GM12878 (cell line): ENCODE results near the gene CDK15. TPM values are rescaled to one million over a fixed set of nuclear protein-coding genes. Genes with fewer than 3 reads are reported as not detected.

Experiments used
- ATAC-seq: fragments of 200-7000 bp; cut with Tn5 transposase; 3 replicates; pipeline ENCODE4 v1.9.1; 2020; ENCODE audit warnings: mild to moderate bottlenecking, moderate library complexity
- BruUV-seq: library from RNA; stranded (reverse); fragments of 400-500 nt; replicated peaks from 2 replicates; lab custom pipeline; 2021; lab: Mats Ljungman, UMichigan
- CTCF ChIA-PET: fragments of 300-600 bp; sonication (Branson Sonifier 250); formaldehyde crosslinking; extraction: SDS; loops from one replicate; lab custom pipeline; 2021; ENCODE audit warnings: inconsistent platforms; lab: Yijun Ruan, JAX
- POLR2A ChIA-PET: fragments of 350-600 bp; formaldehyde crosslinking; extraction: SDS; loops from one replicate; lab custom pipeline; 2021; ENCODE audit warnings: inconsistent platforms; lab: Charles Lee
- RAD21 ChIA-PET: fragments of 300-600 bp; sonication (Branson Sonifier 250); formaldehyde crosslinking; loops from one replicate; lab custom pipeline; 2023; ENCODE audit warnings: antibody characterized with exemption; ENCODE audit not compliant: unreplicated experiment; lab: Charles Lee
- SMC1A ChIA-PET: fragments of 300-600 bp; sonication (Branson Sonifier 250); formaldehyde crosslinking; loops from one replicate; lab custom pipeline; 2023; ENCODE audit not compliant: unreplicated experiment, uncharacterized antibody; lab: Charles Lee
- DNase-seq: peaks from one replicate; pipeline ENCODE4 v3.0.0-alpha.2; 2011; ENCODE audit warnings: low read depth, low spot score
- FAIRE-seq: peaks from 3 replicates; lab custom pipeline; 2011; peaks lifted over from hg19 to GRCh38; lab: Jason Lieb, UNC
- H2AFZ ChIP-seq: 2 replicates; pipeline ENCODE4 v1.6.0; 2011; ENCODE audit warnings: low read depth, low read length, control low read depth; ENCODE audit not compliant: control insufficient read depth
- H3K27ac ChIP-seq: 2 replicates; pipeline ENCODE4 v1.5.1; 2011; ENCODE audit warnings: control low read depth; ENCODE audit not compliant: control insufficient read depth, insufficient read depth
- H3K27me3 ChIP-seq, 2 experiments: replicated peaks in 1 of 2; 2 replicates each; pipeline versions ENCODE4 v1.6.0 to v1.6.1; 2011; ENCODE audit warnings: low read length in 1 of 2; ENCODE audit not compliant: control insufficient read depth in 2 of 2, insufficient read depth in 2 of 2
- H3K36me3 ChIP-seq, 2 experiments: 2 replicates each; pipeline ENCODE4 v1.5.1; 2011; ENCODE audit warnings: low read length in 1 of 2; ENCODE audit not compliant: control insufficient read depth in 2 of 2, insufficient read depth in 2 of 2
- H3K4me1 ChIP-seq: 2 replicates; pipeline ENCODE4 v1.6.1; 2011; ENCODE audit warnings: mild to moderate bottlenecking, low read length, moderate library complexity, mixed read lengths; ENCODE audit not compliant: control insufficient read depth, insufficient read depth
- H3K4me2 ChIP-seq: 2 replicates; pipeline ENCODE4 v1.6.0; 2011; ENCODE audit warnings: control low read depth; ENCODE audit not compliant: control insufficient read depth, insufficient read depth
- H3K4me3 ChIP-seq: fragments of 200-600 bp; sonication (generic); 2 replicates; pipeline ENCODE4 v1.5.1; 2016
- H3K79me2 ChIP-seq: 2 replicates; pipeline ENCODE4 v1.6.0; 2011; ENCODE audit warnings: low read length; ENCODE audit not compliant: control insufficient read depth, insufficient read depth
- H3K9ac ChIP-seq: 2 replicates; pipeline ENCODE4 v1.8.0; 2011; ENCODE audit warnings: low read length, control low read depth, mixed read lengths; ENCODE audit not compliant: control insufficient read depth, insufficient read depth
- H3K9me3 ChIP-seq: replicated peaks from 3 replicates; pipeline ENCODE4 v1.5.1; 2011; ENCODE audit warnings: mild to moderate bottlenecking, low read length; ENCODE audit not compliant: control insufficient read depth, insufficient read depth
- H4K20me1 ChIP-seq: 2 replicates; pipeline ENCODE4 v1.6.0; 2011; ENCODE audit not compliant: control insufficient read depth, insufficient read depth
- ATF7 ChIP-seq: fragments of 450-650 bp; IDR thresholded peaks from 2 replicates; pipeline ENCODE4 v1.6.1; 2016; ENCODE audit warnings: low read depth, mild to moderate bottlenecking
- BHLHE40 ChIP-seq, 2 experiments: fragments of 450-650 bp in 1 of 2; IDR thresholded peaks; 2 replicates each; pipeline ENCODE4 v1.6.1; 2011 to 2017; ENCODE audit warnings: low read depth in 2 of 2, borderline replicate concordance in 1 of 2, improper control_type of control experiment in 1 of 2, low read length in 1 of 2, mild to moderate bottlenecking in 1 of 2
- CBX5 ChIP-seq: sonication (generic); IDR thresholded peaks from 2 replicates; pipeline ENCODE4 v1.6.1; 2016; ENCODE audit warnings: low read depth, moderate library complexity, mild to moderate bottlenecking, inconsistent platforms
- POLR2AphosphoS5 ChIP-seq: IDR thresholded peaks from 2 replicates; pipeline ENCODE4 v1.6.1; 2011; ENCODE audit warnings: mild to moderate bottlenecking, low read length, inconsistent platforms
- TBL1XR1 ChIP-seq: IDR thresholded peaks from 2 replicates; pipeline ENCODE4 v1.6.1; 2012; ENCODE audit warnings: low read depth, low read length, improper control_type of control experiment
- ZNF207 ChIP-seq: fragments of 450-650 bp; IDR thresholded peaks from 2 replicates; pipeline ENCODE4 v1.6.1; 2014; ENCODE audit warnings: antibody characterized with exemption, mild to moderate bottlenecking, borderline replicate concordance
- WGBS: methylation state at CpG from one replicate; pipeline ENCODE4 v1.1.6; 2016; ENCODE audit warnings: low lambda C conversion rate; ENCODE audit not compliant: insufficient replicate concordance, insufficient coverage; ENCODE audit errors: missing lambda C conversion rate; 5-methylcytosine and 5-hydroxymethylcytosine counted together
- in situ Hi-C: fragments of 300-500 bp; cut with MboI; formaldehyde crosslinking; loops from 9 replicates; pipeline ENCODE4 v1.14.3; 2018; ENCODE audit warnings: mixed read lengths
- intact Hi-C: fragments of 100-400 bp; cut with micrococcal nuclease; formaldehyde crosslinking; loops from one replicate; pipeline ENCODE4 v1.14.2; 2022; ENCODE audit not compliant: unreplicated experiment
- polyA plus RNA-seq, 11 experiments: library from polyadenylated mRNA; depleted of rRNA in 4 of 11; unstranded in 6 of 11; stranded (reverse) in 5 of 11; fragments of >200 nt; fragmentation: Nextera tagmentation in 4 of 11; fragmentation: Illumina TruSeq in 1 of 11; extraction: Ambion mirVana in 4 of 11; extraction: Trizol in 1 of 11; gene quantifications; 1 replicate in 1 of 11; 2 replicates in 10 of 11; pipeline versions ENCODE4 v1.2.1 to v1.2.3, GENCODE V29; 2011 to 2016; ENCODE audit warnings: inconsistent platforms in 2 of 11, missing spikeins in 2 of 11, low read depth in 1 of 11
- total RNA-seq, 4 experiments: library from RNA; depleted of rRNA in 3 of 4; stranded (reverse); fragments of >200 nt in 3 of 4; fragmentation: Illumina TruSeq in 1 of 4; extraction: Trizol in 1 of 4; gene quantifications; 2 replicates each; pipeline versions ENCODE4 v1.2.1 to v1.2.3, GENCODE V29; 2013 to 2021
- TF ChIP-seq, protein P1 (sequence below): fragments of 450-650 bp; IDR thresholded peaks from 2 replicates; pipeline ENCODE4 v1.6.1; 2017; ENCODE audit warnings: mild to moderate bottlenecking, moderate library complexity
- TF ChIP-seq, protein P2 (sequence below): fragments of 450-650 bp; formaldehyde crosslinking; IDR thresholded peaks from 2 replicates; pipeline ENCODE4 v1.4.0; 2020; ENCODE audit warnings: mild to moderate bottlenecking, moderate library complexity
- TF ChIP-seq, protein P3 (sequence below): fragments of 450-650 bp; IDR thresholded peaks from 2 replicates; pipeline ENCODE4 v1.6.1; 2017; ENCODE audit warnings: mild to moderate bottlenecking, moderate library complexity

Gene CDK15
- total and polyA plus RNA-seq, 10 of the 15 experiments (the other 5 are each of a cell fraction or from before 2014, with no cell fraction given), result 0.01 to 0.04 TPM; not detected in 8

DNA sequence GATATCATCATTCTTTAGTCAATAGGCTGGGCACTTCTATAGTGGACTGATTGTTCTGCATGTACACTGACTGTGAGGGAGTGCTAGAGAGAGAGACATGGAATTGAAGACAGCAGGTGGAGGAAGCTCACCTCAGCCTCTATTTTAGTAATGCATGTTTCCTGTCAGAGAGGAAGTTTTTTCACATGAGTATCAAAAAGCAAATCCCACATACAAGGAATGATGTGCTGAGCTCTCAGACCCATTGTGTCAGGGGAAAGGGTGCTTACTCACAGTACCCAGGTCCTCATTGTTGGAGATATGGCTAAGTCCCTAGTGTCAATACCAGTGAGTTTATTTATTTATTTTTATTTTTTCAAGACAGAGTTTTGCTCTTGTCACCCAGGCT, 9.9 kb upstream of the CDK15 start (continued):
- TF ChIP-seq, protein P1, sequence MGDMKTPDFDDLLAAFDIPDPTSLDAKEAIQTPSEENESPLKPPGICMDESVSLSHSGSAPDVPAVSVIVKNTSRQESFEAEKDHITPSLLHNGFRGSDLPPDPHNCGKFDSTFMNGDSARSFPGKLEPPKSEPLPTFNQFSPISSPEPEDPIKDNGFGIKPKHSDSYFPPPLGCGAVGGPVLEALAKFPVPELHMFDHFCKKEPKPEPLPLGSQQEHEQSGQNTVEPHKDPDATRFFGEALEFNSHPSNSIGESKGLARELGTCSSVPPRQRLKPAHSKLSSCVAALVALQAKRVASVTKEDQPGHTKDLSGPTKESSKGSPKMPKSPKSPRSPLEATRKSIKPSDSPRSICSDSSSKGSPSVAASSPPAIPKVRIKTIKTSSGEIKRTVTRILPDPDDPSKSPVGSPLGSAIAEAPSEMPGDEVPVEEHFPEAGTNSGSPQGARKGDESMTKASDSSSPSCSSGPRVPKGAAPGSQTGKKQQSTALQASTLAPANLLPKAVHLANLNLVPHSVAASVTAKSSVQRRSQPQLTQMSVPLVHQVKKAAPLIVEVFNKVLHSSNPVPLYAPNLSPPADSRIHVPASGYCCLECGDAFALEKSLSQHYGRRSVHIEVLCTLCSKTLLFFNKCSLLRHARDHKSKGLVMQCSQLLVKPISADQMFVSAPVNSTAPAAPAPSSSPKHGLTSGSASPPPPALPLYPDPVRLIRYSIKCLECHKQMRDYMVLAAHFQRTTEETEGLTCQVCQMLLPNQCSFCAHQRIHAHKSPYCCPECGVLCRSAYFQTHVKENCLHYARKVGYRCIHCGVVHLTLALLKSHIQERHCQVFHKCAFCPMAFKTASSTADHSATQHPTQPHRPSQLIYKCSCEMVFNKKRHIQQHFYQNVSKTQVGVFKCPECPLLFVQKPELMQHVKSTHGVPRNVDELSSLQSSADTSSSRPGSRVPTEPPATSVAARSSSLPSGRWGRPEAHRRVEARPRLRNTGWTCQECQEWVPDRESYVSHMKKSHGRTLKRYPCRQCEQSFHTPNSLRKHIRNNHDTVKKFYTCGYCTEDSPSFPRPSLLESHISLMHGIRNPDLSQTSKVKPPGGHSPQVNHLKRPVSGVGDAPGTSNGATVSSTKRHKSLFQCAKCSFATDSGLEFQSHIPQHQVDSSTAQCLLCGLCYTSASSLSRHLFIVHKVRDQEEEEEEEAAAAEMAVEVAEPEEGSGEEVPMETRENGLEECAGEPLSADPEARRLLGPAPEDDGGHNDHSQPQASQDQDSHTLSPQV, result no peak
- TF ChIP-seq TBL1XR1, result no peak
- no peak for TF ChIP-seq POLR2AphosphoS5

DNA sequence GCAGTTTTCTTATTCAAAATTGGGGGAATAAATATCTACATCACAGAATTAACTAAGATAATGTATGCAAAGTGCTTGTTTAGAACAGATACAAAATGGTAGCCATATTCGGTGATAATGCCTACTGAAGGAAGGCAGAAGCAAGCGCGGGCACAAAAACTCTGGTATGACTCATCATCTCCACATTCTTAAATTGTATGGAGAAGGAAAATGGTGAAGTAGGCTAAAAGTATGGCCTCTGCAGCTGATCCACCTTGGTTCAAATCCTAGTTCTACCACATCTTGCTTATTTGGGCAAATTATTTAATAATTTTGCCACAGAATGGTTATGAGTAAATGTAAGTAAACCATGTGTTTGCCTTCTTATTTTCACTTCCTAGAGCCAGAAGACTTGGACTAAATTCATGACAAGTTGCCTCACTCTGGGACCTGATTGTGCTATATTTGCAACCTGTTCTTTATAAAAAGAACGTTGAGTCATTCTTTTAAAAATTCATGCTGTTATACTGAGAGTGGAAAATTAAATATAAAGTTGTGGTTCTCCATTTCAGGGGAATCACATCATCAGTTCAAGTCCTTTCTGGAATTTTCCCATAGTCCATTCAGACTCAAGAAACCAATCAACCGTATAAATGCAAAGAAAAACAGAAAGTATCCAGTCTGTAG, 9.0 kb upstream of the CDK15 start:
- Histone ChIP-seq H4K20me1 (no peaks in the 10 kb centered on the region), H3K79me2 (no peaks in the 10 kb centered on the region), H3K9ac (no peak overlapping the region), H3K4me3 (no peak overlapping the region), H2AFZ (no peak overlapping the region), H3K9me3 (no peaks in the 10 kb centered on the region), H3K4me2 (no peak overlapping the region), H3K36me3 (no peaks in the 10 kb centered on the region), H3K27ac (no peak overlapping the region), H3K4me1 (no peaks in the 10 kb centered on the region), H3K27me3 (no peaks in the 10 kb centered on the region)
- FAIRE-seq, result no peak
- WGBS, result 51% methylated on average over 5 of the region's 5 CpGs
- DNase-seq, result no peak
- BruUV-seq, result no TSS peak
- ChIA-PET SMC1A (interaction anchor here (0.6 kb wide), 1 partner anchor 136 kb away, joined by 3 read pairs; no protein-coding TSS in a partner anchor), CTCF (interaction anchor here (0.6 to 1.1 kb wide), 3 partner anchors 18 to 383 kb away, joined by 3 to 4 read pairs (median 3); no protein-coding TSS in a partner anchor), RAD21 (interaction anchor here (1.0 kb wide), 1 partner anchor 63 kb away, joined by 3 read pairs; no protein-coding TSS in a partner anchor), POLR2A (no interaction called here)
- intact Hi-C loops, result loop anchor here (2.0 to 5.0 kb wide), 3 partner anchors 60 to 381 kb away; no protein-coding TSS in a partner anchor
- ATAC-seq, result no peak
- in situ Hi-C loops, result no loop called here
- TF ChIP-seq CBX5 (no peak), BHLHE40 (IDR thresholded peaks at IDR 0.05; ENCODE audit: borderline replicate concordance in 1 of 2, low read depth in 2 of 2, low read length in 1 of 2) (no peak), ZNF207 (no peak), ATF7 (no peak)
- TF ChIP-seq, protein P2, sequence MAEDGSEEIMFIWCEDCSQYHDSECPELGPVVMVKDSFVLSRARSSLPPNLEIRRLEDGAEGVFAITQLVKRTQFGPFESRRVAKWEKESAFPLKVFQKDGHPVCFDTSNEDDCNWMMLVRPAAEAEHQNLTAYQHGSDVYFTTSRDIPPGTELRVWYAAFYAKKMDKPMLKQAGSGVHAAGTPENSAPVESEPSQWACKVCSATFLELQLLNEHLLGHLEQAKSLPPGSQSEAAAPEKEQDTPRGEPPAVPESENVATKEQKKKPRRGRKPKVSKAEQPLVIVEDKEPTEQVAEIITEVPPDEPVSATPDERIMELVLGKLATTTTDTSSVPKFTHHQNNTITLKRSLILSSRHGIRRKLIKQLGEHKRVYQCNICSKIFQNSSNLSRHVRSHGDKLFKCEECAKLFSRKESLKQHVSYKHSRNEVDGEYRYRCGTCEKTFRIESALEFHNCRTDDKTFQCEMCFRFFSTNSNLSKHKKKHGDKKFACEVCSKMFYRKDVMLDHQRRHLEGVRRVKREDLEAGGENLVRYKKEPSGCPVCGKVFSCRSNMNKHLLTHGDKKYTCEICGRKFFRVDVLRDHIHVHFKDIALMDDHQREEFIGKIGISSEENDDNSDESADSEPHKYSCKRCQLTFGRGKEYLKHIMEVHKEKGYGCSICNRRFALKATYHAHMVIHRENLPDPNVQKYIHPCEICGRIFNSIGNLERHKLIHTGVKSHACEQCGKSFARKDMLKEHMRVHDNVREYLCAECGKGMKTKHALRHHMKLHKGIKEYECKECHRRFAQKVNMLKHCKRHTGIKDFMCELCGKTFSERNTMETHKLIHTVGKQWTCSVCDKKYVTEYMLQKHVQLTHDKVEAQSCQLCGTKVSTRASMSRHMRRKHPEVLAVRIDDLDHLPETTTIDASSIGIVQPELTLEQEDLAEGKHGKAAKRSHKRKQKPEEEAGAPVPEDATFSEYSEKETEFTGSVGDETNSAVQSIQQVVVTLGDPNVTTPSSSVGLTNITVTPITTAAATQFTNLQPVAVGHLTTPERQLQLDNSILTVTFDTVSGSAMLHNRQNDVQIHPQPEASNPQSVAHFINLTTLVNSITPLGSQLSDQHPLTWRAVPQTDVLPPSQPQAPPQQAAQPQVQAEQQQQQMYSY (CRISPR knock-in tag), result no peak
- TF ChIP-seq, protein P3, sequence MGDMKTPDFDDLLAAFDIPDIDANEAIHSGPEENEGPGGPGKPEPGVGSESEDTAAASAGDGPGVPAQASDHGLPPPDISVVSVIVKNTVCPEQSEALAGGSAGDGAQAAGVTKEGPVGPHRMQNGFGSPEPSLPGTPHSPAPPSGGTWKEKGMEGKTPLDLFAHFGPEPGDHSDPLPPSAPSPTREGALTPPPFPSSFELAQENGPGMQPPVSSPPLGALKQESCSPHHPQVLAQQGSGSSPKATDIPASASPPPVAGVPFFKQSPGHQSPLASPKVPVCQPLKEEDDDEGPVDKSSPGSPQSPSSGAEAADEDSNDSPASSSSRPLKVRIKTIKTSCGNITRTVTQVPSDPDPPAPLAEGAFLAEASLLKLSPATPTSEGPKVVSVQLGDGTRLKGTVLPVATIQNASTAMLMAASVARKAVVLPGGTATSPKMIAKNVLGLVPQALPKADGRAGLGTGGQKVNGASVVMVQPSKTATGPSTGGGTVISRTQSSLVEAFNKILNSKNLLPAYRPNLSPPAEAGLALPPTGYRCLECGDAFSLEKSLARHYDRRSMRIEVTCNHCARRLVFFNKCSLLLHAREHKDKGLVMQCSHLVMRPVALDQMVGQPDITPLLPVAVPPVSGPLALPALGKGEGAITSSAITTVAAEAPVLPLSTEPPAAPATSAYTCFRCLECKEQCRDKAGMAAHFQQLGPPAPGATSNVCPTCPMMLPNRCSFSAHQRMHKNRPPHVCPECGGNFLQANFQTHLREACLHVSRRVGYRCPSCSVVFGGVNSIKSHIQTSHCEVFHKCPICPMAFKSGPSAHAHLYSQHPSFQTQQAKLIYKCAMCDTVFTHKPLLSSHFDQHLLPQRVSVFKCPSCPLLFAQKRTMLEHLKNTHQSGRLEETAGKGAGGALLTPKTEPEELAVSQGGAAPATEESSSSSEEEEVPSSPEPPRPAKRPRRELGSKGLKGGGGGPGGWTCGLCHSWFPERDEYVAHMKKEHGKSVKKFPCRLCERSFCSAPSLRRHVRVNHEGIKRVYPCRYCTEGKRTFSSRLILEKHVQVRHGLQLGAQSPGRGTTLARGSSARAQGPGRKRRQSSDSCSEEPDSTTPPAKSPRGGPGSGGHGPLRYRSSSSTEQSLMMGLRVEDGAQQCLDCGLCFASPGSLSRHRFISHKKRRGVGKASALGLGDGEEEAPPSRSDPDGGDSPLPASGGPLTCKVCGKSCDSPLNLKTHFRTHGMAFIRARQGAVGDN, result no peak
